Amniotic epithelial cell (primary cell): ENCODE results near the gene YOD1.

ENCODE experiments used
- DNase-seq: peaks from one replicate; pipeline ENCODE4 v3.0.0-alpha.2; 2010; ENCODE audit warnings: low read depth

YOD1 gene

DNA sequence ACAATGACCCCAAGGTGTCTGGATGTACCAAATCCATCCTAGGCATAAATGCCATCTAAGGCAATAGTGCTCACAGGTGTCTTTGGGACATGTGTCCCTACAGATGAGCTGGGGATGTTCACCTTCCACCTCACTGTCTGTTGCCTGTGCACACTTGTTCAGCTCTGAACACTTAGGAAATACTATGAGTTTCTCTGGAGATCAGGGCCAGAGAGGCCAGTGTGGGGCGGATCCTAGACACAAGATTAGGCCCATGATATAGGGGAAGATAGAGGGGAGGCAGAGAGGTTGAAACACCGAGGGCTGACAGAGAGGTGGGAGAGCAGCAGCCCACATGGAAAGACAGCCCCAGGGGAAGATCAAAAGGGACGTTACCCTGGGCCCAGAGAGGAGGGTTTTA lies 44.1 kb downstream of the YOD1 start:
- no peak for DNase-seq

- no peak for DNase-seq
Measured at GRCh38 chr1:207006083-207006482, 44.9 kb downstream of the YOD1 start.

- peak; percentile 79 for DNase-seq
Measured at GRCh38 chr1:207004931-207005830, 45.8 kb downstream of the YOD1 start.

- no peak for DNase-seq
Measured at GRCh38 chr1:207003210-207003609, 47.8 kb downstream of the YOD1 start.

DNA sequence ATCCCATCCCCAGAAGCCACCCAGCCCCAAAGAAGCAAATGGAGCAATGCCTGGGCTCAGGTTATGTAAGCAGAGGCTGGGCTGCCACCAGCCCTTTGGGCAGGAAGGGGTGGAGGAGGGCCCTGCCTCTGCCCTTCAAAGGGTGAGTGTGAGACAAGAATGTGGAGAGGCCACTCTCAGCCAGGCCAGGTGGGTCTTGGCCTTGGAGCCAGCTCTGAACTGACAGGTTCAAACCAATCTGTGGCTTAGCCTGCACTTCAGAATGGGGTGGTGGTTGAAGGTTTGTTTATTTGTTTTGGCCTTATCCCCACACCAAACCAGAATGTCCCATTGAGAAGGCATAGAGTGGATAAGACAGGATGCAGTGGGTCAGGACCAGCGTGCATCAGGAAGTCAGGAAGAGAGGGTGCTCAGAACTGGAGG lies 48.3 kb downstream of the YOD1 start:
- no peak for DNase-seq

DNA sequence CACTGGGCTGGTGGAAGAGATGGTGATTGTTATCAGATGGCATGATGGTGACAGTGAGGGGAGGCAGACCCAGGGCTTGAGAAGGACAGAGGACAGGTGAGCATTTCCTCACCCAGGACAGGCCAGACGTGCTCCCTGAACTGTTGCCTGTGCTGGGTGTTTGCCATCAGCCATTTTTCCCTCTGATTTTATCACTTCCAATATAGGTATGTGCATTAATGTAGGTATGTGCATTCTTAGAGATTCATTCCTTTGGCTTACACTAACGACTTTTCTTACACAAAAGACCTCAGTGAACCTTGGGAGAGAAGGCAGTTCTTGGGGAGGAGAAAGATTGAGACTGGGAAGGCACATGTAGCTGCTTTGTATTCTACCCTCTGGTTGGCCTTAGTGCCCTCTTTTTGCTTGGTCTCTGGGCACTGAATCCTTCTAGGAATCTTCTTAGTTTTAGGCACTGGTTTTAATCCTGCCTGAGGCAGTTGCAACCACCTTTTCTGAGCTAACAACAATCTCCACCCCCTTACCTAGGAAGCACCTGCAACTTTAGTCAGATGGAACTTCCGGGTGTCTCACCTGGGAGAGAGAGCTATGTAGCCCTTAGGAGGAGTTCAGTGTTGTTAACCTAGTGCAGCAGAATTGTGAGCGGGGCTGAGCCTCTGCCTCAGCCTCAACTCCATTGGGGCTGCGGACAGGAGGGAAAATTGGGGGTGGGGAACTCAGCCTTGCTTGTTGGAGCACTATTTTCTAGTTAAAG lies 49.3 kb downstream of the YOD1 start:
- no peak for DNase-seq

DNA sequence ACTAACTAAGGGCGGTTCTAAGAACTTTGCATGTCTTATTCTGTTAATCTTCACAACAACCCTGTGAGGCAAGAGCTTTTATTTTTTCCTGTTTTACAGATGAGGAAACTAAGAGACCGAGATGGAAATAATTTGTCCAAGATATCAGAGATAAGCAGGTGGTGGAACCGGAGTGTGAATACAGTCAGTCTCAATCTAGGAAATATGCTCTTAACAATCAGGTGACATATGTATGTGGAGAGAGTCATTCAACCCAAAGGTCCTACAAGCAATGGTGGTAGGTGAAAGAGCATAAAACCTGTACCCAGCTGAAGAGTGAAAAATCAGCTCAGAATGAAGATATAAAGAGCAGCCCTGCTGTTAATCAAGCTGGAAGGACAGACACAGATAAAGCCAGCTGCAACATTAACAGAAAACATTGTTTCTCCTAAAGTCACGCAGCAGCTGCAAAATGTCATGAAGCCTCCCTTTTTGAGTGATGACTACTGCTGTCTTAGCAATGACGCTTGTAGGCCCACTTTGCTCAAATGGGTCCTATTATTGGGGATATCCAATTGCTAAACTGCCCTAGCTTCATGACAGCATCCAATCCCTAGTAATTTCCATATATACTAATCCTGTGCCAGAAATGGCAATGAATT lies 50.2 kb downstream of the YOD1 start:
- no peak for DNase-seq

DNA sequence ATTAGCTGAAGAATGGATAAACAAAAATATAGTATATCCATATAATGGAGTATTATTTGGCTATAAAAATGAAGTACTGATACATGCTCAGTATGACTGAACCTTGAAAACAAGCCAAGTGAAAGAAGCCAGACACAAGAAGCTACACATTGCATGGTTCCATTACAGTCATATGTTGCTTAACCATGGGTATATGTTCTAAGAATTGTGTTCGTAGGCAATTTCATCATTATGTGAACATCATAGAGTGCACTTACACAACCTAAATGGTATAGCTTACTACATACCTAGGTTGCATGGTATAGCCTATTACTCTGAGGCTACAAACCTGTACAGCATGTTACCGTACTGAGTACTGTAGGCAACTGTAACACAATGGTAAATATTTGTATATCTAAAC lies 52.2 kb downstream of the YOD1 start:
- DNase-seq = no peak
